Kidney epithelial cell (primary cell): ENCODE results near the gene NUB1. TPM values are rescaled to one million over a fixed set of nuclear protein-coding genes. Genes with fewer than 3 reads are reported as not detected.

Source experiments
- DNase-seq: peaks from one replicate; pipeline ENCODE4 v3.0.0-alpha.2; 2010; ENCODE audit warnings: low read depth
- H3K27me3 ChIP-seq: 2 replicates; pipeline ENCODE4 v1.6.0; 2011; ENCODE audit warnings: low read length; ENCODE audit not compliant: control insufficient read depth, insufficient read depth
- H3K36me3 ChIP-seq: 2 replicates; pipeline ENCODE4 v1.5.1; 2011; ENCODE audit warnings: low read length; ENCODE audit not compliant: control insufficient read depth, insufficient read depth
- H3K4me3 ChIP-seq: 2 replicates; pipeline ENCODE4 v1.5.1; 2011; ENCODE audit warnings: low read depth, mild to moderate bottlenecking, control low read depth, low read length
- CTCF ChIP-seq: IDR thresholded peaks from 2 replicates; pipeline ENCODE4 v1.5.1; 2011; ENCODE audit warnings: mild to moderate bottlenecking, moderate library complexity, low read length, control low read depth, inconsistent platforms; ENCODE audit not compliant: insufficient read depth, poor library complexity, severe bottlenecking
- total RNA-seq: library from RNA; depleted of rRNA; stranded (reverse); fragments of >200 nt; gene quantifications from 2 replicates; pipeline ENCODE4 v1.2.3, GENCODE V29; 2015

NUB1 gene
- total RNA-seq, 1 donor from 2014 or later = 60.2 TPM

GRCh38 chr7:151382079-151382885, 40.7 kb downstream of the NUB1 start:
- Histone ChIP-seq H3K4me3 (no peak overlapping the region), H3K27me3 (peaks cover 48% of the 10 kb centered on the region), H3K36me3 (no peaks in the 10 kb centered on the region)
- TF ChIP-seq CTCF = no peak
- no peak for DNase-seq

GRCh38 chr7:151383638-151384351, 42.2 kb downstream of the NUB1 start:
- Histone ChIP-seq H3K36me3 (no peaks in the 10 kb centered on the region), H3K27me3 (peaks cover 50% of the 10 kb centered on the region), H3K4me3 (no peak overlapping the region)
- DNase-seq = no peak
- TF ChIP-seq CTCF = no peak

GRCh38 chr7:151384352-151384697, 42.7 kb downstream of the NUB1 start:
- no peak for DNase-seq
- no peak overlapping the region for H3K4me3 ChIP-seq

GRCh38 chr7:151384776-151385625, 43.4 kb downstream of the NUB1 start:
- H3K4me3 ChIP-seq = no peak overlapping the region
- DNase-seq = no peak
- H3K27me3 ChIP-seq = peaks cover 60% of the 10 kb centered on the region
- TF ChIP-seq CTCF = no peak
- H3K36me3 ChIP-seq = no peaks in the 10 kb centered on the region

More at GRCh38 chr7:151384352-151384697, 42.7 kb downstream of the NUB1 start:
- peaks cover 54% of the 10 kb centered on the region for H3K27me3 ChIP-seq
- no peaks in the 10 kb centered on the region for H3K36me3 ChIP-seq
- TF ChIP-seq CTCF = no peak

- TF ChIP-seq CTCF = no peak
- DNase-seq = no peak
- Histone ChIP-seq H3K4me3 (no peak overlapping the region), H3K27me3 (peaks cover 58% of the 10 kb centered on the region), H3K36me3 (no peaks in the 10 kb centered on the region)
Measured at GRCh38 chr7:151385626-151386300, 44.2 kb downstream of the NUB1 start.
